ENCODE results near the gene LRWD1. TPM values are rescaled to one million over a fixed set of nuclear protein-coding genes. Genes with fewer than 3 reads are reported as not detected.
"Not testable (repeated sequence)": the region's sequence is repeated elsewhere in the genome, so short reads cannot be mapped to it uniquely, and the experiment has no call there.

LRWD1 gene
- total and polyA plus RNA-seq, 2 of the 13 experiments (the other 11 are each of a cell fraction or from before 2014, with no cell fraction given), result 8.5 to 16.3 TPM

DNA sequence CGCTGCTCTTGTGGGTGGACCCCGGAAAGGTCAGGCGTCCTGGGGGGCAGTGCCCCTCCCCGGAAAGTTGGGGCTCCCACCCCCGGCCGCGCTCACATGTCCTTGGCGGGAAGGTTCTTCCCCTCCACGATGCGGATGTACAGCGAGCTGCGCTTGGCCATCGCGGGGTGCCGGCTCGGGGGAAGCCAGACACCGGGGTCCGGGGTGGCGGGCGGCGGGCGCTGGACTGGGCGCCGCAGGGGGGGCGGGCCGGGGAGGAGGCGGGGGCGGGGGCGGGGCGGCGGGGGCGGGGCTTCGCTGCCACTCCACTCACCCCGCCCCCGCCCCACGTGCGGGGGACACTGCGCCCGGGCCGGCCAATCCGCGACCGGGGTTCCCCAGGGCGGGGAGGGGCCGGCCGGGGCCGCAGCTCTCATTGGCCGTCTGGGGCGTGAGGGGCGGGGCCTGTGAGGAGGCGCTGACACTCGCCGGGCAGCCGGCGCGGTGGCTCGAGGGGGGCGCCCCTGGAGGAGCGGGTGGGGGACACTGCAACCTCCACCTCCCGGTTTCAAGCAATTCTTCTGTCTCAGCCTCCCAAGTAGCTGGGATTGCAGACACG, 52.9 kb downstream of the LRWD1 start, which contains the start of gene RASA4B:
Gene RASA4B, minus strand, starts transcription at position 228 of the 598 bp plus-strand sequence. Its CDS starts 67 bp downstream, at position 161.
- H3K4me2 ChIP-seq (ENCODE audit: low read depth, low read length), result not testable (repeated sequence)

DNA sequence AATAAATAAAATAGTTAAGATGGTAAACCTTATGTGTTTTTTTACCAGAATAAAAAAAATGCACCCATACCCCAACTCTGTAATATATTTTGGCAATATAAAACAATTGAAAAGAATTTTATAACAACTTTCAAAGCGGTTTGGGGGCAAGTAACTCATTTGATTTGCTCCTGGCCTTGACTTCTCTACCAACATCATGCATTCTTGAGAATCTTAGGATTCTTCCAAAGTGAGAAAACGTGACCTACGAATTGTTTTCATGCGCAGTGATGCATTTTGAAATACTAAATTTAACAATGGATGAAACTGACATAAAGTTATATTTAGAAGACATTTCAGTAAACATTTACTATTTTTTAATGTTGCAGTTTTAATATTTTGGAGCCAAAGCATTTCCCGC, 56.0 kb downstream of the LRWD1 start:
- H4K20me1 ChIP-seq (ENCODE audit: insufficient read depth, low read length); H3K36me3 ChIP-seq (replicated peaks in 1 of 2; ENCODE audit: control insufficient read depth in 1 of 2, insufficient read depth in 2 of 2, low read length in 2 of 2); H3K9me3 ChIP-seq (ENCODE audit: low read length); H3K79me2 ChIP-seq (ENCODE audit: insufficient read depth, low read length); BruUV-seq (replicated peaks); H2AFZ ChIP-seq (ENCODE audit: low read length); H3K4me2 ChIP-seq (ENCODE audit: low read depth, low read length); FAIRE-seq; CTCF ChIA-PET (ENCODE audit: low intra/inter-chr PET ratio, low total read pairs); DNase-seq (ENCODE audit: low spot score); H3K27me3 ChIP-seq (ENCODE audit: control insufficient read depth in 1 of 2, insufficient read depth in 2 of 2, low read length in 2 of 2); H3K4me1 ChIP-seq (ENCODE audit: insufficient read depth, low read length); H3K9ac ChIP-seq (ENCODE audit: insufficient read depth, low read depth, low read length); ATAC-seq; H3K27ac ChIP-seq (ENCODE audit: extremely low read length, insufficient read depth, low read length); H3K4me3 ChIP-seq (replicated peaks in 1 of 3; ENCODE audit: insufficient read depth in 1 of 3, low read depth in 2 of 3, low read length in 3 of 3); intact Hi-C loops (cut with micrococcal nuclease; ENCODE audit: unreplicated experiment); in situ Hi-C loops (cut with HindIII; ENCODE audit: extremely low pct_ligation_motif_present, low pct_unique_long_range_greater_than_20kb); POLR2A ChIA-PET: not testable (repeated sequence)
- 36% methylated on average over 4 of the region's 5 CpGs for WGBS (ENCODE audit: low lambda C conversion rate)

More for the DNA sequence above, 52.9 kb downstream of the LRWD1 start, which contains the start of gene RASA4B:
- H3K27ac ChIP-seq (ENCODE audit: extremely low read length, insufficient read depth, low read length); intact Hi-C loops (cut with micrococcal nuclease; ENCODE audit: unreplicated experiment); POLR2A ChIA-PET; H3K79me2 ChIP-seq (ENCODE audit: insufficient read depth, low read length); H3K4me3 ChIP-seq (replicated peaks in 1 of 3; ENCODE audit: insufficient read depth in 1 of 3, low read depth in 2 of 3, low read length in 3 of 3); H3K4me1 ChIP-seq (ENCODE audit: insufficient read depth, low read length); FAIRE-seq; DNase-seq (ENCODE audit: low spot score); H2AFZ ChIP-seq (ENCODE audit: low read length); BruUV-seq (replicated peaks); H3K9ac ChIP-seq (ENCODE audit: insufficient read depth, low read depth, low read length); H4K20me1 ChIP-seq (ENCODE audit: insufficient read depth, low read length); H3K36me3 ChIP-seq (replicated peaks in 1 of 2; ENCODE audit: control insufficient read depth in 1 of 2, insufficient read depth in 2 of 2, low read length in 2 of 2); H3K27me3 ChIP-seq (ENCODE audit: control insufficient read depth in 1 of 2, insufficient read depth in 2 of 2, low read length in 2 of 2); H3K9me3 ChIP-seq (ENCODE audit: low read length); in situ Hi-C loops (cut with HindIII; ENCODE audit: extremely low pct_ligation_motif_present, low pct_unique_long_range_greater_than_20kb); CTCF ChIA-PET (ENCODE audit: low intra/inter-chr PET ratio, low total read pairs): not testable (repeated sequence)
- ATAC-seq, result peak; percentile 85
- no CpG with 5 or more reads among the region's 61 CpGs for WGBS (ENCODE audit: low lambda C conversion rate)

Small RNA genes lying within 50 kb of the gene (microRNA-seq; reads per million reads assigned to microRNA genes)
- gene MIR4467, result 4.1 reads per million, percentile 28 among the genes with 10 or more reads in this experiment
- 2.2 reads per million, percentile 11 among the genes with 10 or more reads in this experiment for gene MIR5090

Other genes with a start within 250 kb of the LRWD1 start
- gene SH2B2, start 178.1 kb upstream of the LRWD1 start, total RNA-seq (2016; rRNA removed; fragmentation: Illumina TruSeq; extraction: Trizol), result 0.14 and 0.46 TPM in 2 replicates
- 1.3 and 1.7 TPM in 2 replicates for gene SH2B2, start 178.1 kb upstream of the LRWD1 start, polyA plus RNA-seq (2011; rRNA removed)
- 0.07 TPM in 1 of 2 replicates, not detected in the other for gene SPDYE6, start 108.5 kb upstream of the LRWD1 start, total RNA-seq (2016; rRNA removed; fragmentation: Illumina TruSeq; extraction: Trizol)
- gene SPDYE6, start 108.5 kb upstream of the LRWD1 start, polyA plus RNA-seq (2011; rRNA removed), result not detected in 2 replicates
- gene PRKRIP1, start 68.6 kb upstream of the LRWD1 start, total RNA-seq (2016; rRNA removed; fragmentation: Illumina TruSeq; extraction: Trizol), result 13.2 and 16.8 TPM in 2 replicates
- 13.2 and 16.4 TPM in 2 replicates for gene PRKRIP1, start 68.6 kb upstream of the LRWD1 start, polyA plus RNA-seq (2011; rRNA removed)
- 6.0 and 6.1 TPM in 2 replicates for gene ORAI2, start 31.4 kb upstream of the LRWD1 start, total RNA-seq (2016; rRNA removed; fragmentation: Illumina TruSeq; extraction: Trizol)
- 3.0 and 5.6 TPM in 2 replicates for gene ORAI2, start 31.4 kb upstream of the LRWD1 start, polyA plus RNA-seq (2011; rRNA removed)
- 8.7 and 8.8 TPM in 2 replicates for gene ALKBH4, start 121 bp upstream of the LRWD1 start, total RNA-seq (2016; rRNA removed; fragmentation: Illumina TruSeq; extraction: Trizol)
- gene ALKBH4, start 121 bp upstream of the LRWD1 start, polyA plus RNA-seq (2011; rRNA removed), result 2.6 and 3.4 TPM in 2 replicates
- 35.2 and 41.2 TPM in 2 replicates for gene POLR2J, start 13.9 kb downstream of the LRWD1 start, total RNA-seq (2016; rRNA removed; fragmentation: Illumina TruSeq; extraction: Trizol)
- 62.1 and 71.4 TPM in 2 replicates for gene POLR2J, start 13.9 kb downstream of the LRWD1 start, polyA plus RNA-seq (2011; rRNA removed)
- 0.48 and 0.82 TPM in 2 replicates for gene RASA4B, start 52.8 kb downstream of the LRWD1 start, total RNA-seq (2016; rRNA removed; fragmentation: Illumina TruSeq; extraction: Trizol)
- 1.3 and 2.6 TPM in 2 replicates for gene RASA4B, start 52.8 kb downstream of the LRWD1 start, polyA plus RNA-seq (2011; rRNA removed)
- 0.79 and 2.4 TPM in 2 replicates for gene UPK3BL2, start 78.7 kb downstream of the LRWD1 start, total RNA-seq (2016; rRNA removed; fragmentation: Illumina TruSeq; extraction: Trizol)
- 7.9 and 8.9 TPM in 2 replicates for gene UPK3BL2, start 78.7 kb downstream of the LRWD1 start, polyA plus RNA-seq (2011; rRNA removed)
- not detected in 2 replicates for gene SPDYE2, start 86.2 kb downstream of the LRWD1 start, total RNA-seq (2016; rRNA removed; fragmentation: Illumina TruSeq; extraction: Trizol)
- not detected in 2 replicates for gene SPDYE2, start 86.2 kb downstream of the LRWD1 start, polyA plus RNA-seq (2011; rRNA removed)
- 24.0 and 28.0 TPM in 2 replicates for gene POLR2J3, start 107.6 kb downstream of the LRWD1 start, total RNA-seq (2016; rRNA removed; fragmentation: Illumina TruSeq; extraction: Trizol)
- 34.2 and 36.5 TPM in 2 replicates for gene POLR2J3, start 107.6 kb downstream of the LRWD1 start, polyA plus RNA-seq (2011; rRNA removed)
- 0.59 and 1.1 TPM in 2 replicates for gene RASA4, start 151.8 kb downstream of the LRWD1 start, total RNA-seq (2016; rRNA removed; fragmentation: Illumina TruSeq; extraction: Trizol)
- 1.6 and 3.2 TPM in 2 replicates for gene RASA4, start 151.8 kb downstream of the LRWD1 start, polyA plus RNA-seq (2011; rRNA removed)
- 3.5 and 6.3 TPM in 2 replicates for gene UPK3BL1, start 177.8 kb downstream of the LRWD1 start, total RNA-seq (2016; rRNA removed; fragmentation: Illumina TruSeq; extraction: Trizol)
- 13.8 and 20.5 TPM in 2 replicates for gene UPK3BL1, start 177.8 kb downstream of the LRWD1 start, polyA plus RNA-seq (2011; rRNA removed)
- not detected in 2 replicates for gene SPDYE2B, start 185.3 kb downstream of the LRWD1 start, total RNA-seq (2016; rRNA removed; fragmentation: Illumina TruSeq; extraction: Trizol)
- gene SPDYE2B, start 185.3 kb downstream of the LRWD1 start, polyA plus RNA-seq (2011; rRNA removed), result not detected in 2 replicates
- gene POLR2J2, start 206.7 kb downstream of the LRWD1 start, total RNA-seq (2016; rRNA removed; fragmentation: Illumina TruSeq; extraction: Trizol), result 0.22 and 1.6 TPM in 2 replicates
- 2.7 and 2.8 TPM in 2 replicates for gene POLR2J2, start 206.7 kb downstream of the LRWD1 start, polyA plus RNA-seq (2011; rRNA removed)